OCI-LY1 (cell line): Measurements from ENCODE around the gene ZNF3.

Experiments used
- H2AFZ ChIP-seq: fragments of 200-600 bp; sonication (generic), shearing (Covaris generic); 2 replicates; pipeline ENCODE4 v1.6.0; 2014; ENCODE audit warnings: antibody characterized with exemption, mild to moderate bottlenecking, low read length
- H3F3A ChIP-seq: fragments of 200-600 bp; sonication (generic), shearing (Covaris generic); 2 replicates; pipeline ENCODE4 v1.6.0; 2014; ENCODE audit warnings: mild to moderate bottlenecking, antibody characterized with exemption, low read length, moderate library complexity; ENCODE audit not compliant: insufficient read depth
- H3K27ac ChIP-seq: fragments of 200-600 bp; sonication (generic); 2 replicates; pipeline ENCODE4 v1.5.1; 2014; ENCODE audit warnings: low read length, mixed run types, mild to moderate bottlenecking, low read depth; ENCODE audit not compliant: poor library complexity, severe bottlenecking
- H3K27me3 ChIP-seq: fragments of 200-600 bp; sonication (generic); 2 replicates; pipeline ENCODE4 v1.6.0; 2014; ENCODE audit warnings: antibody characterized with exemption, mild to moderate bottlenecking, low read length, moderate library complexity; ENCODE audit not compliant: insufficient read depth
- H3K36me3 ChIP-seq: fragments of 200-600 bp; sonication (generic); 2 replicates; pipeline ENCODE4 v1.6.1; 2014; ENCODE audit warnings: mild to moderate bottlenecking, antibody characterized with exemption, low read length, moderate library complexity, mixed read lengths; ENCODE audit not compliant: insufficient read depth
- H3K4me1 ChIP-seq: fragments of 200-600 bp; sonication (generic); 2 replicates; pipeline ENCODE4 v1.5.1; 2014; ENCODE audit warnings: mild to moderate bottlenecking, low read length, moderate library complexity; ENCODE audit not compliant: insufficient read depth, severe bottlenecking
- H3K4me2 ChIP-seq: fragments of 200-600 bp; sonication (generic), shearing (Covaris generic); 2 replicates; pipeline ENCODE4 v1.6.1; 2014; ENCODE audit warnings: low read length
- H3K4me3 ChIP-seq: fragments of 200-600 bp; sonication (generic); 2 replicates; pipeline ENCODE4 v1.5.1; 2014; ENCODE audit warnings: low read length, low read depth, mild to moderate bottlenecking, mixed read lengths; ENCODE audit not compliant: poor library complexity, severe bottlenecking
- H3K79me2 ChIP-seq: fragments of 200-600 bp; shearing (Covaris generic); 2 replicates; pipeline ENCODE4 v1.6.1; 2016; ENCODE audit warnings: mixed run types, low read length, mixed read lengths; ENCODE audit not compliant: insufficient read depth
- H3K9ac ChIP-seq: fragments of 200-600 bp; sonication (generic), shearing (Covaris generic); 2 replicates; pipeline ENCODE4 v1.6.1; 2014; ENCODE audit warnings: mild to moderate bottlenecking, low read length, mixed read lengths
- H3K9me2 ChIP-seq: fragments of 200-600 bp; sonication (generic), shearing (Covaris generic); 2 replicates; pipeline ENCODE4 v1.6.1; 2014; ENCODE audit warnings: low read depth, mild to moderate bottlenecking, low read length, mixed read lengths
- H3K9me3 ChIP-seq: fragments of 200-600 bp; shearing (Covaris generic); 2 replicates; pipeline ENCODE4 v1.6.1; 2014; ENCODE audit warnings: low read length, mixed read lengths
- H4K20me1 ChIP-seq: fragments of 200-600 bp; sonication (generic), shearing (Covaris generic); 2 replicates; pipeline ENCODE4 v1.6.0; 2016; ENCODE audit warnings: mild to moderate bottlenecking, low read length; ENCODE audit not compliant: insufficient read depth
- EZH2 ChIP-seq: fragments of 200-600 bp; sonication (generic), shearing (Covaris generic); IDR thresholded peaks from 2 replicates; pipeline ENCODE4 v1.8.0; 2017; ENCODE audit warnings: borderline replicate concordance, mixed run types, mild to moderate bottlenecking, antibody characterized with exemption, low read length, moderate library complexity, mixed read lengths
- TF ChIP-seq, protein P1 (sequence below): fragments of 200-600 bp; sonication (generic), shearing (Covaris generic); IDR thresholded peaks from 2 replicates; pipeline ENCODE4 v1.5.1; 2017; ENCODE audit warnings: mild to moderate bottlenecking, antibody characterized with exemption, low read length, moderate library complexity, mixed read lengths

The ZNF3 gene

DNA sequence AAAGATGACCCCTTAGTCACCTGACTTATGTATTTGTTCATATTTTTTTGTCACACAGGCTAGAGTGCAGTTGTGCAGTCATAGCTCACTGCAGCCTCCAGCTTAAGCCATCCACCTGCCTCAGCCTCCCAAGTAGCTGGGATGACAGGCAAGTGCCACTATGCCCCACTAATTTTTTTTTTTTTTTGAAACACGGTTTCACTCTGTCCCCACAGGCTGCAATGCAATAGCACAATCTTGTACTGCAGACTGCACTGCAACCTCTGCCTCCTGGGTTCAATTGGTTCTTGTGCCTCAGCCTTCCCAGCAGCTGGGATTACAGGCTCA lies 47.1 kb upstream of the ZNF3 start:
- Histone ChIP-seq H3K4me3 (no peak overlapping the region), H3K9ac (no peak overlapping the region; the same call in 1 of the 2 replicates), H4K20me1 (no peaks in the 10 kb centered on the region), H2AFZ (no peak overlapping the region), H3K36me3 (peaks cover 18% of the 10 kb centered on the region; the same call in 1 of the 2 replicates), H3K9me2 (no peaks in the 10 kb centered on the region), H3K27ac (no peak overlapping the region), H3K4me1 (peaks cover 32% of the 10 kb centered on the region), H3F3A (no peaks in the 10 kb centered on the region), H3K79me2 (no peaks in the 10 kb centered on the region), H3K27me3 (no peaks in the 10 kb centered on the region), H3K9me3 (no peaks in the 10 kb centered on the region), H3K4me2 (no peak overlapping the region)
- TF ChIP-seq, protein P1, sequence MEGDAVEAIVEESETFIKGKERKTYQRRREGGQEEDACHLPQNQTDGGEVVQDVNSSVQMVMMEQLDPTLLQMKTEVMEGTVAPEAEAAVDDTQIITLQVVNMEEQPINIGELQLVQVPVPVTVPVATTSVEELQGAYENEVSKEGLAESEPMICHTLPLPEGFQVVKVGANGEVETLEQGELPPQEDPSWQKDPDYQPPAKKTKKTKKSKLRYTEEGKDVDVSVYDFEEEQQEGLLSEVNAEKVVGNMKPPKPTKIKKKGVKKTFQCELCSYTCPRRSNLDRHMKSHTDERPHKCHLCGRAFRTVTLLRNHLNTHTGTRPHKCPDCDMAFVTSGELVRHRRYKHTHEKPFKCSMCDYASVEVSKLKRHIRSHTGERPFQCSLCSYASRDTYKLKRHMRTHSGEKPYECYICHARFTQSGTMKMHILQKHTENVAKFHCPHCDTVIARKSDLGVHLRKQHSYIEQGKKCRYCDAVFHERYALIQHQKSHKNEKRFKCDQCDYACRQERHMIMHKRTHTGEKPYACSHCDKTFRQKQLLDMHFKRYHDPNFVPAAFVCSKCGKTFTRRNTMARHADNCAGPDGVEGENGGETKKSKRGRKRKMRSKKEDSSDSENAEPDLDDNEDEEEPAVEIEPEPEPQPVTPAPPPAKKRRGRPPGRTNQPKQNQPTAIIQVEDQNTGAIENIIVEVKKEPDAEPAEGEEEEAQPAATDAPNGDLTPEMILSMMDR: no peak
- no peak for TF ChIP-seq EZH2

DNA sequence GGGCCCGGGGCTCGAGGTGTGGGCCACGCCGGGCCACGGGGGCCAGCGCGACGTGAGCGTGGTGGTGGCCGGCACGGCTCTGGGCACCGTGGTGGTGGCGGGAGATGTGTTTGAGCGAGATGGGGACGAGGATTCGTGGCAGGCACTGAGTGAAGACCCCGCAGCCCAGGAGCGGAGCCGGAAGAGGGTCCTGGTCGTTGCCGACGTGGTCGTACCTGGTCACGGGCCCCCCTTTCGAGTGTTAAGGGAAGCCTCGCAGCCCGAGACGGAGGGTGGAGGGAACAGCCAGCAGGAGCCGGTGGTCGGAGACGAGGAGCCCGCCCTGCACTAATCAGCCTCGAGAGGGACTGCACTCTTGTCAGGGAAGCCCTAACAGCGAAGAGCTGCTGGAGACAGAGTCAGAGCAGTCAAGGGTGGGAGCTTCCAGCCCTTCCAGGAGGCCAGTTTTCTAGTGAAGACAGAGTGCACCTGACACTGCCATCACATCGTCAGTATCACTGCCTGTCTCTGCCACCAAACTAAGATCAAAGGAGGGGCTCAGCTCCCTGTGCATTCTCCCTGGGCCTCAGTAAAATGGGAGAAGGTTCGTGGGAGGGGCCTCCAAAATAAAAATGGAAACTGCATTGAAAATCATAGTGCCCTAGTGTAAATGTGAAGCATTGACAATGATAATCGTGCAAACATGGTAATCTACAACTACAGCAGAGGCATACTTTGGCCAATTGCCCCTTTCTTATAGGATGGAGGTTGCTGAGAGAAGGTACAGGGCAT lies 46.5 kb upstream of the ZNF3 start:
- Histone ChIP-seq H3K9me2 (no peaks in the 10 kb centered on the region), H3K4me2 (peak overlapping the region; percentile 70), H2AFZ (no peak overlapping the region), H3K36me3 (peaks cover 18% of the 10 kb centered on the region; the same call in 1 of the 2 replicates), H3K27ac (no peak overlapping the region), H3K79me2 (no peaks in the 10 kb centered on the region), H3K4me3 (peak overlapping the region; percentile 70), H3K9ac (peak overlapping the region; percentile 84), H4K20me1 (no peaks in the 10 kb centered on the region), H3K27me3 (no peaks in the 10 kb centered on the region), H3F3A (no peaks in the 10 kb centered on the region), H3K4me1 (peaks cover 32% of the 10 kb centered on the region), H3K9me3 (no peaks in the 10 kb centered on the region)
- TF ChIP-seq, protein P1: no peak
- no peak for TF ChIP-seq EZH2

DNA sequence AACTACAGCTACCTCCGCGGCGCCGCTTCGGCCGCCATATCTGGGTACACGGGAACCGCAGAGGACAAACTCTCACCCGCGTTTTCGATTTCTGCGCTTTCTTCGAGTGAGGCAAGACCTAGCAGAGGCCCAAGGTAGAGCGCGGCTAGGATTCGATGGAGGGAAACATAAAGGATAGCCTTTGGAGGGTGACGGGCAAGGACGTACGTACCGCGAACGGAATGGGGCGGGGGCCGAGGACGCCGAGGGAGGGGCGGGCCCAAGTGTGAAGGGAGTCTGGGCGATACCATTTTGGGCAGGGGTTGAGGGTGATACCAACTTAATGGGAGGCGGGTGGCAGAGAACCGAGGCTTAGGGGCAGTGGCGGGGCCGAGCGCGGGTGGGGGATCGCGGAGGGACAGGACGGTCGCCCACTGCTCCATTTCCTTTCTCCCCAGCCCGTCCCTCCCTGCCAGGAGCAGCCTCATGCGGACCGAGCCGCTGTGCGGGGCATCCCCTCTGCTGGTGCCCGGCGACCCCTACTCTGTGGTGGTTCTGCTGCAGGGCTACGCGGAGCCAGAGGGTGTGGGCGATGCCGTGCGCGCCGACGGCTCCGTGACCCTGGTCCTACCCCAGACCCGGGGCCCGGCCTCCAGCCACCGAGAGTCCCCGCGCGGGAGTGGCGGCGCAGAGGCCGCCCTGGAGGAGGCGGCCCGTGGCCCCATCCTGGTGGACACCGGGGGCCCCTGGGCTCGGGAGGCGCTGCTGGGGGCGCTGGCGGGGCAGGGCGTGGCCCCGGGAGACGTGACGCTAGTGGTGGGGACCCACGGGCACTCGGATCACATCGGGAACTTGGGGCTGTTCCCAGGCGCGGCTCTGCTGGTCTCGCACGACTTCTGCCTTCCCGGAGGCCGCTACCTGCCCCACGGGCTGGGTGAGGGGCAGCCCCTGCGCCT lies 45.7 kb upstream of the ZNF3 start, which contains the start of gene MBLAC1:
TSS of gene MBLAC1 (plus strand) at position 37 of the 935 bp plus-strand sequence. CDS start at position 466, 429 bp downstream.
- peak within 1 kb of the TSS; percentile 84 for H3K9ac ChIP-seq
- TF ChIP-seq, protein P1: no peak
- TF ChIP-seq EZH2: no peak
- peak within 1 kb of the TSS; percentile 94 for H3K27ac ChIP-seq
- no peaks in the 10 kb centered on the region for H4K20me1 ChIP-seq
- no peaks in the 10 kb centered on the region for H3K9me2 ChIP-seq
- H3K36me3 ChIP-seq: peaks cover 18% of the 10 kb centered on the region; the same call in 1 of the 2 replicates
- peak within 1 kb of the TSS; percentile 70 for H3K4me3 ChIP-seq
- peaks cover 39% of the 10 kb centered on the region for H3K4me1 ChIP-seq
- no peaks in the 10 kb centered on the region for H3K27me3 ChIP-seq
- peak within 1 kb of the TSS; percentile 70 for H3K4me2 ChIP-seq
- no peaks in the 10 kb centered on the region for H3F3A ChIP-seq
- no peaks in the 10 kb centered on the region for H3K79me2 ChIP-seq
- H3K9me3 ChIP-seq: no peaks in the 10 kb centered on the region
- no peak within 1 kb of the TSS for H2AFZ ChIP-seq
